ENCODE data around the gene PTPRQ.

GRCh38 chr12:80493466-80493865, 49.4 kb downstream of the PTPRQ start:
- TF ChIP-seq, protein P1, sequence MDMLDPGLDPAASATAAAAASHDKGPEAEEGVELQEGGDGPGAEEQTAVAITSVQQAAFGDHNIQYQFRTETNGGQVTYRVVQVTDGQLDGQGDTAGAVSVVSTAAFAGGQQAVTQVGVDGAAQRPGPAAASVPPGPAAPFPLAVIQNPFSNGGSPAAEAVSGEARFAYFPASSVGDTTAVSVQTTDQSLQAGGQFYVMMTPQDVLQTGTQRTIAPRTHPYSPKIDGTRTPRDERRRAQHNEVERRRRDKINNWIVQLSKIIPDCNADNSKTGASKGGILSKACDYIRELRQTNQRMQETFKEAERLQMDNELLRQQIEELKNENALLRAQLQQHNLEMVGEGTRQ (IDR thresholded peaks at IDR 0.05; ENCODE audit: low read length): no peak
- TF ChIP-seq SRF (IDR thresholded peaks at IDR 0.05; ENCODE audit: low read depth, low read length): no peak

Data from H1 (cell line).